A549 (cell line): ENCODE measurements around the gene ATRN. TPM values are rescaled to one million over a fixed set of nuclear protein-coding genes. Genes with fewer than 3 reads are reported as not detected.
A peak's percentile ranks its signal among the peaks of the same experiment; 100 is the strongest.

Experiments used
- ATAC-seq, 2 experiments: fragments of 200-7000 bp in 1 of 2; fragments of >200 bp in 1 of 2; cut with Nextera tagmentation in 1 of 2; cut with Tn5 transposase in 1 of 2; 3 replicates each; pipeline versions ENCODE4 v1.8.0 to v1.9.1; 2018 to 2020; ENCODE audit warnings: mild to moderate bottlenecking in 1 of 2, moderate library complexity in 1 of 2
- CTCF ChIA-PET: fragments of 300-600 bp; sonication (Branson Sonifier 250); formaldehyde crosslinking; extraction: SDS; loops from one replicate; lab custom pipeline; 2021; ENCODE audit warnings: antibody characterized with exemption, inconsistent platforms; lab: Yijun Ruan, JAX
- POLR2A ChIA-PET: fragments of 350-600 bp; formaldehyde crosslinking; extraction: SDS; loops from one replicate; lab custom pipeline; 2021; ENCODE audit warnings: antibody characterized with exemption, inconsistent platforms; lab: Yijun Ruan, JAX
- DNase-seq, 2 experiments: peaks; one replicate each; pipeline versions ENCODE4 v3.0.0 to v3.0.0-alpha.2; 2011 to 2016; ENCODE audit warnings: low read depth in 1 of 2, low spot score in 1 of 2
- FAIRE-seq: peaks from 2 replicates; lab custom pipeline; 2011; peaks lifted over from hg19 to GRCh38; lab: Jason Lieb, UNC
- H3K27ac ChIP-seq, 2 experiments: fragments of >200 bp; sonication (Bioruptor Twin); formaldehyde crosslinking; 3 replicates each; pipeline ENCODE4 v1.5.1; 2016 to 2017
- H3K4me1 ChIP-seq: fragments of >200 bp; sonication (Bioruptor Twin); formaldehyde crosslinking; 3 replicates; pipeline ENCODE4 v1.6.1; 2016
- H3K4me2 ChIP-seq: fragments of >200 bp; sonication (Bioruptor Twin); formaldehyde crosslinking; 3 replicates; pipeline ENCODE4 v1.6.1; 2016
- H3K4me3 ChIP-seq: fragments of >200 bp; sonication (Bioruptor Twin); formaldehyde crosslinking; 3 replicates; pipeline ENCODE4 v1.5.1; 2016
- H3K9me3 ChIP-seq: fragments of >200 bp; sonication (Bioruptor Twin); formaldehyde crosslinking; 3 replicates; pipeline ENCODE4 v1.6.1; 2016
- CBX2 ChIP-seq: fragments of 200-600 bp; sonication (generic); IDR thresholded peaks from 2 replicates; pipeline ENCODE4 v1.6.1; 2016; ENCODE audit warnings: low read depth, mild to moderate bottlenecking, borderline replicate concordance
- CEBPB ChIP-seq, 2 experiments: fragments of >200 bp in 1 of 2; sonication (Bioruptor Twin) in 1 of 2; formaldehyde crosslinking in 1 of 2; IDR thresholded peaks; 2 replicates each; pipeline ENCODE4 v1.6.1; 2012 to 2016
- EHMT2 ChIP-seq: fragments of 200-600 bp; sonication (generic); IDR thresholded peaks from 2 replicates; pipeline ENCODE4 v1.6.1; 2016; ENCODE audit warnings: antibody characterized with exemption, low read depth, mild to moderate bottlenecking, moderate library complexity
- FOXS1 ChIP-seq: fragments of 250-450 bp; sonication (Bioruptor Pico); IDR thresholded peaks from 2 replicates; pipeline ENCODE4 v1.5.0; 2020; ENCODE audit warnings: mild to moderate bottlenecking, moderate library complexity
- HOXB13 ChIP-seq: fragments of 250-450 bp; sonication (Bioruptor Pico); IDR thresholded peaks from 2 replicates; pipeline ENCODE4 v1.5.0; 2020; ENCODE audit warnings: low read depth, mild to moderate bottlenecking, moderate library complexity
- JUN ChIP-seq, 2 experiments: fragments of >200 bp; sonication (Bioruptor Twin); formaldehyde crosslinking; IDR thresholded peaks; 2 replicates in 1 of 2; 3 replicates in 1 of 2; pipeline ENCODE4 v1.6.1; 2016 to 2017
- JUNB ChIP-seq: fragments of >200 bp; sonication (Bioruptor Twin); formaldehyde crosslinking; IDR thresholded peaks from 2 replicates; pipeline ENCODE4 v1.6.1; 2016
- MAFK ChIP-seq: fragments of 450-650 bp; IDR thresholded peaks from 2 replicates; pipeline ENCODE4 v1.6.1; 2014; ENCODE audit not compliant: partially characterized antibody
- NFE2L2 ChIP-seq: fragments of 150-350 bp; conservative IDR thresholded peaks from 2 replicates; pipeline ENCODE4 v1.6.1; 2014; ENCODE audit warnings: low read length
- POLR2AphosphoS2 ChIP-seq: conservative IDR thresholded peaks from 2 replicates; pipeline ENCODE4 v1.6.1; 2012; ENCODE audit warnings: low read length, improper control_type of control experiment, inconsistent platforms
- RAD21 ChIP-seq, 2 experiments: fragments of >200 bp in 1 of 2; sonication (Bioruptor Twin) in 1 of 2; formaldehyde crosslinking in 1 of 2; IDR thresholded peaks in 1 of 2; conservative IDR thresholded peaks in 1 of 2; 2 replicates in 1 of 2; 3 replicates in 1 of 2; pipeline ENCODE4 v1.6.1; 2012 to 2018; ENCODE audit warnings: inconsistent platforms in 1 of 2
- RARB ChIP-seq: fragments of 250-450 bp; sonication (Bioruptor Pico); IDR thresholded peaks from 2 replicates; pipeline ENCODE4 v1.8.0; 2021; ENCODE audit warnings: mild to moderate bottlenecking, moderate library complexity
- SMC3 ChIP-seq: fragments of >200 bp; sonication (Bioruptor Twin); formaldehyde crosslinking; IDR thresholded peaks from 3 replicates; pipeline ENCODE4 v1.6.1; 2018; ENCODE audit warnings: inconsistent platforms
- SREBF2 ChIP-seq: fragments of 450-650 bp; IDR thresholded peaks from 2 replicates; pipeline ENCODE4 v1.6.1; 2014; ENCODE audit warnings: mild to moderate bottlenecking, moderate library complexity
- TFCP2L1 ChIP-seq: fragments of 250-450 bp; sonication (Bioruptor Pico); IDR thresholded peaks from 2 replicates; pipeline ENCODE4 v1.5.0; 2021; ENCODE audit warnings: mild to moderate bottlenecking
- TP53 ChIP-seq: fragments of 250-450 bp; sonication (Bioruptor Pico); IDR thresholded peaks from 2 replicates; pipeline ENCODE4 v1.5.0; 2021; ENCODE audit warnings: mild to moderate bottlenecking, moderate library complexity
- ZC3H11A ChIP-seq: fragments of 450-650 bp; IDR thresholded peaks from 2 replicates; pipeline ENCODE4 v1.6.1; 2014; ENCODE audit warnings: antibody characterized with exemption, mild to moderate bottlenecking
- WGBS: methylation state at CpG from one replicate; pipeline ENCODE4 v1.1.6; 2017; ENCODE audit errors: missing lambda C conversion rate; 5-methylcytosine and 5-hydroxymethylcytosine counted together
- polyA plus RNA-seq, 4 experiments: library from polyadenylated mRNA; depleted of rRNA in 3 of 4; stranded (reverse); fragments of >200 nt; fragmentation: RNase III in 1 of 4; extraction: RNeasy Plus Mini Kit Qiagen cat#74134 plus additional on column Dnase treatment in 1 of 4; gene quantifications; 2 replicates in 3 of 4; 3 replicates in 1 of 4; pipeline ENCODE4 v1.2.3, GENCODE V29; 2011 to 2017
- TF ChIP-seq, protein P1 (sequence below): fragments of >200 bp; sonication (Bioruptor Twin); formaldehyde crosslinking; IDR thresholded peaks from 3 replicates; pipeline ENCODE4 v1.5.1; 2016
- TF ChIP-seq, protein P2 (sequence below): fragments of 200-600 bp; sonication (generic); IDR thresholded peaks from 2 replicates; pipeline ENCODE4 v1.6.1; 2016; ENCODE audit warnings: antibody characterized with exemption, mild to moderate bottlenecking, moderate library complexity
- TF ChIP-seq, protein P3 (sequence below): fragments of >200 bp; sonication (Bioruptor Twin); formaldehyde crosslinking; IDR thresholded peaks from 3 replicates; pipeline ENCODE4 v1.6.1; 2016
- TF ChIP-seq, protein P4 (sequence below): IDR thresholded peaks from 2 replicates; pipeline ENCODE4 v1.6.1; 2012
- TF ChIP-seq, protein P5 (sequence below): fragments of 250-450 bp; sonication (Bioruptor Pico); IDR thresholded peaks from 2 replicates; pipeline ENCODE4 v1.5.0; 2020; ENCODE audit warnings: low read depth, mild to moderate bottlenecking, moderate library complexity

Gene ATRN
- polyA plus RNA-seq, 2 of the 4 experiments (the other 2 are of a cell fraction), result 21.3 to 58.7 TPM

DNA sequence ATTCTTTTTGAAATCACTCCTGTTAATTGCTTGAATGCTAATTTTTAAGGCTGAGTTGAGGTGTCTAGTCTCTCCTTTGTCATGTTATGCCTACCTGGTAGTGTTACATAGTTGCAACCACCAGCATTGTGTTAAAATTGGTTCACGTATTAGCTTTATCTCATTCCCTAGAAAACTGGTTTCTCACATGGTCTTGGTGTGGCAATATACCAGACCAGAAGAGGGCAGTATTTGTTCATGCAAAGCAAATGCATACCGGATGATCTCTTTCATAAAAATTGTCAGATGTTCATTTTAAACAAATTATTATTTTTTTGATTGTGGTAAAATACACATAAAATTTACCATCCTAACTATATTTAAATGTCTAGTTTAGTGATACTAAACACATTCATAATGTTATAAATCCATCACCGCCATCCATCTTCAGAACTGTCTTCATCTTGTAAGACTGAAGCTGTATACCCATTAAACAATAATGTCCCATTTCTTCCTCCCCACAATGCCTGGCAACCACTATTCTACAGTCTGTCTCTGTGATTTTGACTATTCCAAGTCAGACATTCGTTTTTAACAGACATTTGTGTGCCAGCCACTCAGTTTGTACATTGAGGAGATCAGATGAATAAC lies 92.8 kb downstream of the ATRN start:
- CTCF ChIA-PET, result interaction anchor here (0.6 to 4.6 kb wide), 45 partner anchors 8 to 522 kb away, joined by 3 to 36 read pairs (median 4); partner anchors contain the start of genes ADISSP, ATRN, DNAAF9 and SIGLEC1
- POLR2A ChIA-PET, result interaction anchor here (0.6 to 0.7 kb wide), 2 partner anchors 182 to 218 kb away, joined by 3 read pairs; partner anchors contain the start of gene SPEF1
- 55% methylated on average over 4 of the region's 4 CpGs for WGBS
- FAIRE-seq, result peak; percentile 79
- TF ChIP-seq FOXS1, result no peak
- peak; percentile 81 to 86 for TF ChIP-seq RAD21 (conservative IDR thresholded peaks at IDR 0.05 in 1 of 2, IDR thresholded peaks at IDR 0.05 in 1 of 2)
- peak; percentile 60; the same call in 2 of the 3 replicates for TF ChIP-seq SMC3
- TF ChIP-seq ZC3H11A, result no peak
- TF ChIP-seq CEBPB (IDR thresholded peaks at IDR 0.05), result peak in 1 of 2 experiments; percentile 45; a peak in 1 of 4 replicates
- TF ChIP-seq JUNB, result no peak
- TF ChIP-seq, protein P1, sequence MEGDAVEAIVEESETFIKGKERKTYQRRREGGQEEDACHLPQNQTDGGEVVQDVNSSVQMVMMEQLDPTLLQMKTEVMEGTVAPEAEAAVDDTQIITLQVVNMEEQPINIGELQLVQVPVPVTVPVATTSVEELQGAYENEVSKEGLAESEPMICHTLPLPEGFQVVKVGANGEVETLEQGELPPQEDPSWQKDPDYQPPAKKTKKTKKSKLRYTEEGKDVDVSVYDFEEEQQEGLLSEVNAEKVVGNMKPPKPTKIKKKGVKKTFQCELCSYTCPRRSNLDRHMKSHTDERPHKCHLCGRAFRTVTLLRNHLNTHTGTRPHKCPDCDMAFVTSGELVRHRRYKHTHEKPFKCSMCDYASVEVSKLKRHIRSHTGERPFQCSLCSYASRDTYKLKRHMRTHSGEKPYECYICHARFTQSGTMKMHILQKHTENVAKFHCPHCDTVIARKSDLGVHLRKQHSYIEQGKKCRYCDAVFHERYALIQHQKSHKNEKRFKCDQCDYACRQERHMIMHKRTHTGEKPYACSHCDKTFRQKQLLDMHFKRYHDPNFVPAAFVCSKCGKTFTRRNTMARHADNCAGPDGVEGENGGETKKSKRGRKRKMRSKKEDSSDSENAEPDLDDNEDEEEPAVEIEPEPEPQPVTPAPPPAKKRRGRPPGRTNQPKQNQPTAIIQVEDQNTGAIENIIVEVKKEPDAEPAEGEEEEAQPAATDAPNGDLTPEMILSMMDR, result peak; percentile 93
- H3K4me1 ChIP-seq, result peaks cover 10% of the 10 kb centered on the region; the same call in 2 of the 3 replicates
- H3K27ac ChIP-seq, result no peak overlapping the region
- no peak overlapping the region for H3K4me3 ChIP-seq
- ATAC-seq, result peak; percentile 85
- no peak overlapping the region for H3K4me2 ChIP-seq
- peak; percentile 37 to 70 for DNase-seq
- H3K9me3 ChIP-seq, result no peaks in the 10 kb centered on the region

DNA sequence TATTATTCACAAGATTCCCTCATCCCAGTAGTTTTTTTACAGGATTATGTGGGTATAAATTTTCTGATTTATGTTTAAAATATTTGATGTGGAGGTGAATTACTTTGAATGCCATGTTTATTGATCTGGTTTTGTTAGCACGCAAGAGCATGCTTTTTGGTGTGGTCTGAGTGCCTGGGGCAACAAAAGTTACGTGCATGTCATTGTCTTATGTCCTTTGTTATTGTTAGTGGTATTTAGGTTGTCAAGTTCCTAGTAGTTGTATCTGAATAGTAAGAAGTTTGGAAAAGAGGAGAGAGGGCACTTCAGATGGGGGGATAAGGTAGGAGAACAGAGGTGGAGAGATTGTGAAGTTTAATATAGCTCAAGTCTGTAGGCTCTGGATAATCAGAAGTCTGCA lies 95.0 kb downstream of the ATRN start:
- no peak for FAIRE-seq
- no peak overlapping the region for H3K4me3 ChIP-seq
- POLR2A ChIA-PET, result no interaction called here
- no peaks in the 10 kb centered on the region for H3K4me1 ChIP-seq
- H3K4me2 ChIP-seq, result no peak overlapping the region
- H3K9me3 ChIP-seq, result no peaks in the 10 kb centered on the region
- no peak overlapping the region for H3K27ac ChIP-seq
- no peak for TF ChIP-seq JUN (IDR thresholded peaks at IDR 0.05)
- TF ChIP-seq SMC3, result no peak
- TF ChIP-seq RARB (CRISPR knock-in tag), result no peak
- TF ChIP-seq, protein P2, sequence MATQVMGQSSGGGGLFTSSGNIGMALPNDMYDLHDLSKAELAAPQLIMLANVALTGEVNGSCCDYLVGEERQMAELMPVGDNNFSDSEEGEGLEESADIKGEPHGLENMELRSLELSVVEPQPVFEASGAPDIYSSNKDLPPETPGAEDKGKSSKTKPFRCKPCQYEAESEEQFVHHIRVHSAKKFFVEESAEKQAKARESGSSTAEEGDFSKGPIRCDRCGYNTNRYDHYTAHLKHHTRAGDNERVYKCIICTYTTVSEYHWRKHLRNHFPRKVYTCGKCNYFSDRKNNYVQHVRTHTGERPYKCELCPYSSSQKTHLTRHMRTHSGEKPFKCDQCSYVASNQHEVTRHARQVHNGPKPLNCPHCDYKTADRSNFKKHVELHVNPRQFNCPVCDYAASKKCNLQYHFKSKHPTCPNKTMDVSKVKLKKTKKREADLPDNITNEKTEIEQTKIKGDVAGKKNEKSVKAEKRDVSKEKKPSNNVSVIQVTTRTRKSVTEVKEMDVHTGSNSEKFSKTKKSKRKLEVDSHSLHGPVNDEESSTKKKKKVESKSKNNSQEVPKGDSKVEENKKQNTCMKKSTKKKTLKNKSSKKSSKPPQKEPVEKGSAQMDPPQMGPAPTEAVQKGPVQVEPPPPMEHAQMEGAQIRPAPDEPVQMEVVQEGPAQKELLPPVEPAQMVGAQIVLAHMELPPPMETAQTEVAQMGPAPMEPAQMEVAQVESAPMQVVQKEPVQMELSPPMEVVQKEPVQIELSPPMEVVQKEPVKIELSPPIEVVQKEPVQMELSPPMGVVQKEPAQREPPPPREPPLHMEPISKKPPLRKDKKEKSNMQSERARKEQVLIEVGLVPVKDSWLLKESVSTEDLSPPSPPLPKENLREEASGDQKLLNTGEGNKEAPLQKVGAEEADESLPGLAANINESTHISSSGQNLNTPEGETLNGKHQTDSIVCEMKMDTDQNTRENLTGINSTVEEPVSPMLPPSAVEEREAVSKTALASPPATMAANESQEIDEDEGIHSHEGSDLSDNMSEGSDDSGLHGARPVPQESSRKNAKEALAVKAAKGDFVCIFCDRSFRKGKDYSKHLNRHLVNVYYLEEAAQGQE, result no peak
- no peak for TF ChIP-seq POLR2AphosphoS2
- no peak for TF ChIP-seq SREBF2
- no peak for TF ChIP-seq CBX2
- TF ChIP-seq MAFK, result no peak
- TF ChIP-seq, protein P3, sequence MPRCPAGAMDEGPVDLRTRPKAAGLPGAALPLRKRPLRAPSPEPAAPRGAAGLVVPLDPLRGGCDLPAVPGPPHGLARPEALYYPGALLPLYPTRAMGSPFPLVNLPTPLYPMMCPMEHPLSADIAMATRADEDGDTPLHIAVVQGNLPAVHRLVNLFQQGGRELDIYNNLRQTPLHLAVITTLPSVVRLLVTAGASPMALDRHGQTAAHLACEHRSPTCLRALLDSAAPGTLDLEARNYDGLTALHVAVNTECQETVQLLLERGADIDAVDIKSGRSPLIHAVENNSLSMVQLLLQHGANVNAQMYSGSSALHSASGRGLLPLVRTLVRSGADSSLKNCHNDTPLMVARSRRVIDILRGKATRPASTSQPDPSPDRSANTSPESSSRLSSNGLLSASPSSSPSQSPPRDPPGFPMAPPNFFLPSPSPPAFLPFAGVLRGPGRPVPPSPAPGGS, result no peak
- no peak for TF ChIP-seq NFE2L2
- TF ChIP-seq, protein P1, result no peak
- no peak for TF ChIP-seq TFCP2L1 (CRISPR knock-in tag)
- no peak for TF ChIP-seq EHMT2
- no peak for TF ChIP-seq HOXB13 (CRISPR knock-in tag)
- TF ChIP-seq, protein P4, sequence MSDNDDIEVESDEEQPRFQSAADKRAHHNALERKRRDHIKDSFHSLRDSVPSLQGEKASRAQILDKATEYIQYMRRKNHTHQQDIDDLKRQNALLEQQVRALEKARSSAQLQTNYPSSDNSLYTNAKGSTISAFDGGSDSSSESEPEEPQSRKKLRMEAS, result no peak
- no peak for TF ChIP-seq TP53 (CRISPR knock-in tag)
- TF ChIP-seq, protein P5, sequence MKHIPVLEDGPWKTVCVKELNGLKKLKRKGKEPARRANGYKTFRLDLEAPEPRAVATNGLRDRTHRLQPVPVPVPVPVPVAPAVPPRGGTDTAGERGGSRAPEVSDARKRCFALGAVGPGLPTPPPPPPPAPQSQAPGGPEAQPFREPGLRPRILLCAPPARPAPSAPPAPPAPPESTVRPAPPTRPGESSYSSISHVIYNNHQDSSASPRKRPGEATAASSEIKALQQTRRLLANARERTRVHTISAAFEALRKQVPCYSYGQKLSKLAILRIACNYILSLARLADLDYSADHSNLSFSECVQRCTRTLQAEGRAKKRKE (CRISPR knock-in tag), result no peak
- TF ChIP-seq, all 56 proteins: peak for 0
- DNase-seq, result no peak
- CTCF ChIA-PET, result interaction anchor here (0.5 kb wide), 1 partner anchor 164 kb away, joined by 3 read pairs; no protein-coding TSS in a partner anchor
- WGBS, result 92% methylated on average over 2 of the region's 2 CpGs
- no peak for ATAC-seq
